CD14-positive monocyte (primary cell): Measurements from ENCODE around the gene PCARE. TPM values are rescaled to one million over a fixed set of nuclear protein-coding genes. Genes with fewer than 3 reads are reported as not detected.

Experiments used
- DNase-seq, 3 donors: peaks; one replicate each; pipeline ENCODE4 v3.0.0-alpha.2; 2011 to 2022
- H2AFZ ChIP-seq: 2 replicates; pipeline ENCODE4 v1.6.0; 2012; ENCODE audit warnings: mild to moderate bottlenecking, low read depth, low read length, inconsistent platforms; ENCODE audit not compliant: insufficient read depth, poor library complexity, severe bottlenecking
- H3K27ac ChIP-seq, 2 donors: 1 replicate in 1 of 2; 2 replicates in 1 of 2; pipeline ENCODE4 v1.5.1; 2012 to 2013; ENCODE audit warnings: low read length in 2 of 2, control low read depth in 1 of 2, inconsistent platforms in 1 of 2, low read depth in 1 of 2, mild to moderate bottlenecking in 1 of 2
- H3K27me3 ChIP-seq, 2 donors: one replicate each; pipeline versions ENCODE4 v1.6.0 to v1.6.1; 2011 to 2013; ENCODE audit warnings: low read length in 2 of 2; ENCODE audit not compliant: control insufficient read depth in 2 of 2, insufficient read depth in 2 of 2
- H3K36me3 ChIP-seq, 2 donors: replicated peaks in 1 of 2; 1 replicate in 1 of 2; 2 replicates in 1 of 2; pipeline versions ENCODE4 v1.5.1 to v1.6.1; 2012 to 2013; ENCODE audit warnings: low read length in 2 of 2, control low read depth in 1 of 2, inconsistent platforms in 1 of 2, mild to moderate bottlenecking in 1 of 2; ENCODE audit not compliant: insufficient read depth in 2 of 2, control insufficient read depth in 1 of 2
- H3K4me1 ChIP-seq, 2 donors: 1 replicate in 1 of 2; 2 replicates in 1 of 2; pipeline versions ENCODE4 v1.5.1 to v1.6.1; 2012 to 2013; ENCODE audit warnings: low read length in 2 of 2, control low read depth in 1 of 2, inconsistent platforms in 1 of 2, mild to moderate bottlenecking in 1 of 2, moderate library complexity in 1 of 2; ENCODE audit not compliant: insufficient read depth in 2 of 2, control insufficient read depth in 1 of 2
- H3K4me2 ChIP-seq: replicated peaks from 2 replicates; pipeline ENCODE3; 2012; ENCODE audit warnings: low read length, moderate library complexity, mild to moderate bottlenecking; ENCODE audit not compliant: poor library complexity, severe bottlenecking; ENCODE audit errors: extremely low read depth
- H3K4me3 ChIP-seq, 3 experiments: fragments of 200-600 bp in 1 of 3; sonication (generic) in 1 of 3; replicated peaks in 1 of 3; 1 replicate in 2 of 3; 2 replicates in 1 of 3; pipeline ENCODE4 v1.5.1; 2011 to 2013; ENCODE audit warnings: low read length in 3 of 3, mild to moderate bottlenecking in 3 of 3, control low read depth in 2 of 3, low read depth in 2 of 3, inconsistent platforms in 1 of 3, moderate library complexity in 1 of 3
- H3K79me2 ChIP-seq: 2 replicates; pipeline ENCODE4 v1.6.0; 2012; ENCODE audit warnings: mild to moderate bottlenecking, control low read depth, inconsistent platforms, low read length, moderate library complexity; ENCODE audit not compliant: insufficient read depth
- H3K9ac ChIP-seq: 2 replicates; pipeline ENCODE4 v1.6.0; 2017; ENCODE audit warnings: low read length, mild to moderate bottlenecking; ENCODE audit not compliant: insufficient read depth, poor library complexity, severe bottlenecking
- H3K9me3 ChIP-seq, 2 donors: replicated peaks in 1 of 2; 1 replicate in 1 of 2; 2 replicates in 1 of 2; pipeline versions ENCODE4 v1.5.1 to v1.6.1; 2012 to 2013; ENCODE audit warnings: low read length in 2 of 2, control low read depth in 1 of 2; ENCODE audit not compliant: control insufficient read depth in 1 of 2, insufficient read depth in 1 of 2
- H4K20me1 ChIP-seq: 2 replicates; pipeline ENCODE4 v1.6.0; 2012; ENCODE audit warnings: mild to moderate bottlenecking, low read length, control low read depth, moderate library complexity; ENCODE audit not compliant: insufficient read depth
- H3K27ac Mint-ChIP-seq, 7 donors: one replicate each; pipeline ENCODE4 v1.8.0; 2020; ENCODE audit warnings: mild to moderate bottlenecking in 7 of 7, mixed read lengths in 7 of 7, moderate library complexity in 6 of 7, inconsistent platforms in 2 of 7
- H3K27me3 Mint-ChIP-seq, 3 donors: one replicate each; pipeline ENCODE4 v1.8.0; 2021 to 2022; ENCODE audit warnings: low read depth in 3 of 3, mild to moderate bottlenecking in 3 of 3, mixed read lengths in 3 of 3, moderate library complexity in 3 of 3, inconsistent platforms in 1 of 3
- H3K36me3 Mint-ChIP-seq, 2 donors: one replicate each; pipeline ENCODE4 v1.8.0; 2020; ENCODE audit warnings: mixed read lengths in 2 of 2, inconsistent platforms in 1 of 2, mild to moderate bottlenecking in 1 of 2
- H3K4me1 Mint-ChIP-seq: one replicate; pipeline ENCODE4 v1.8.0; 2020; ENCODE audit warnings: mild to moderate bottlenecking, mixed read lengths
- H3K4me3 Mint-ChIP-seq, 2 donors: one replicate each; pipeline ENCODE4 v1.8.0; 2020; ENCODE audit warnings: mild to moderate bottlenecking in 2 of 2, mixed read lengths in 2 of 2, moderate library complexity in 1 of 2
- H3K9me3 Mint-ChIP-seq, 7 donors: one replicate each; pipeline ENCODE4 v1.8.0; 2020 to 2022; ENCODE audit warnings: mixed read lengths in 7 of 7, mild to moderate bottlenecking in 6 of 7, moderate library complexity in 6 of 7, inconsistent platforms in 2 of 7
- CTCF ChIP-seq: fragments of 200-600 bp; IDR thresholded peaks from one replicate; pipeline ENCODE4 v1.8.0; 2022; ENCODE audit warnings: antibody characterized with exemption, mild to moderate bottlenecking
- WGBS: methylation state at CpG from one replicate; pipeline ENCODE4 v1.1.5; 2013; ENCODE audit warnings: missing lambda C conversion rate; ENCODE audit not compliant: insufficient coverage; 5-methylcytosine and 5-hydroxymethylcytosine counted together
- intact Hi-C, 2 donors: fragments of 100-400 bp; cut with micrococcal nuclease; formaldehyde crosslinking; loops; one replicate each; pipeline versions ENCODE4 v1.15.0 to v1.15.1; 2023
- polyA plus RNA-seq, 3 donors: library from polyadenylated mRNA; depleted of rRNA in 1 of 3; unstranded in 2 of 3; stranded (reverse) in 1 of 3; fragments of 300-500 nt in 2 of 3; fragments of >200 nt in 1 of 3; fragmentation: Illumina TruSeq in 2 of 3; gene quantifications; 1 replicate in 2 of 3; 2 replicates in 1 of 3; pipeline ENCODE4 v1.2.3, GENCODE V29; 2012 to 2021

Gene PCARE
- polyA plus RNA-seq, 3 donors: not detected

- DNase-seq: no peak
- Histone ChIP-seq H3K36me3 (no peaks in the 10 kb centered on the region), H3K9ac (no peak overlapping the region), H3K27ac (no peak overlapping the region), H3K4me1 (no peaks in the 10 kb centered on the region), H4K20me1 (no peaks in the 10 kb centered on the region), H3K4me3 (no peak overlapping the region), H3K79me2 (no peaks in the 10 kb centered on the region), H3K9me3 (no peaks in the 10 kb centered on the region), H3K4me2 (no peak overlapping the region), H3K27me3 (no peaks in the 10 kb centered on the region), H2AFZ (no peak overlapping the region)
- no peaks in the 10 kb centered on the region for H3K36me3 Mint-ChIP-seq
- TF ChIP-seq CTCF: no peak
- intact Hi-C loops: no loop called here
- 97% methylated on average over 12 of the region's 12 CpGs for WGBS
- H3K27ac Mint-ChIP-seq: no peak overlapping the region
- peaks cover 3% of the 10 kb centered on the region for H3K4me1 Mint-ChIP-seq
- H3K27me3 Mint-ChIP-seq: peaks cover 0 to 5% (median 5%) of the 10 kb centered on the region in 3 donors
- no peaks in the 10 kb centered on the region for H3K9me3 Mint-ChIP-seq
- H3K4me3 Mint-ChIP-seq: no peak overlapping the region
These were observed 22.6 kb downstream of the PCARE start for GRCh38 chr2:29051730-29052129.

- H3K4me3 Mint-ChIP-seq: no peak overlapping the region
- intact Hi-C loops: no loop called here
- 96% methylated on average over 8 of the region's 8 CpGs for WGBS
- H3K27ac Mint-ChIP-seq: peak overlapping the region in 1 of 7 donors; percentile 16
- no peaks in the 10 kb centered on the region for H3K27me3 ChIP-seq
- H3K4me2 ChIP-seq: no peak overlapping the region
- no peaks in the 10 kb centered on the region for H3K9me3 Mint-ChIP-seq
- H2AFZ ChIP-seq: no peak overlapping the region
- no peaks in the 10 kb centered on the region for H3K4me1 ChIP-seq
- H3K27me3 Mint-ChIP-seq: peaks cover 0 to 6% (median 5%) of the 10 kb centered on the region in 3 donors
- H3K4me1 Mint-ChIP-seq: peaks cover 3% of the 10 kb centered on the region
- H3K4me3 ChIP-seq: no peak overlapping the region
- H3K27ac ChIP-seq: no peak overlapping the region
- H3K36me3 ChIP-seq: no peaks in the 10 kb centered on the region
- H3K36me3 Mint-ChIP-seq: no peaks in the 10 kb centered on the region
- no peaks in the 10 kb centered on the region for H4K20me1 ChIP-seq
- H3K9me3 ChIP-seq: no peaks in the 10 kb centered on the region
- H3K9ac ChIP-seq: no peak overlapping the region
- DNase-seq: no peak
- no peaks in the 10 kb centered on the region for H3K79me2 ChIP-seq
- TF ChIP-seq CTCF: no peak
These were observed 23.7 kb downstream of the PCARE start for GRCh38 chr2:29050591-29050990.
